Measurements from ENCODE around the gene MKLN1. TPM values are rescaled to one million over a fixed set of nuclear protein-coding genes. Genes with fewer than 3 reads are reported as not detected.

The MKLN1 gene
- total and polyA plus RNA-seq, 2 experiments from 2014 or later = 33.8 to 59.3 TPM

DNA sequence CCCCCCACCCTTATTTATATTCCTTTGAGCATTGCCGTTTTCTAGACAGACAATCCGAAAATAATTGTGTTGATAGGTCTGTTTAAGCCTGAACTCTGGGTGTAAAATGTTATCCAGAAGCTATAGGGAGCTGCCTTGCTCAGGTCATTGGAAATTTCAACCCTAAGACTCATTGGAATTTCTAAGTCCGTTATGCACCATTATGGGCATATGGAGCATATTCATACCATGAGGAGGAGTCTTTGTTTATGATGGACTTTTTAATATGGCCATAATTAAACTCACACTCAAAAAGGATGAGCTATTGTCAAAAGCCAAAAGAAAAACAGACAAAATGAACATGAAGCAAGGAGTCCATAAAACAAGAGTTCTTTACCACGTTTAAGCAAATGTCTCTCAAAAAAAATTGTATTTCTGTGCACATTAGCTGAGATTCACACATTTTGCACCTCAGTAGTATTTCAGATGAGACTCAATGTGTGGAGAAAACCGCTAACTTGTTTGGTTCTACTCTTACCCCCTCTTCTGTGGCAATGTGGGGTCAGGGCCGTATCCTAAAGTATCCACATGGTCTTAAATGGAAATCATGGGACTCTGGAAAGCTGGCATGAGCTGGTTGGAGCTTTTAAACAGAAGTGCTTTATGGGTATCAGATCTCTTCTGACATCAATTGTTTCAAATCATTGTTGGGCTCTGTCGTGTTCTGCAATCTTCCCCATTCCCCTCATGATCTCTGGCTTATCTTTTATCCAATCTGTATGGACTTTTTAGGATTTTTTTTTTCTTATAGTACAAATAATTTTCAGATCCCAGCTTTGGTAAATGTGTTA lies 168.2 kb downstream of the MKLN1 start:
- Histone ChIP-seq H3K27me3 (no peaks in the 10 kb centered on the region), H4K20me1 (ENCODE audit: insufficient read depth, poor library complexity, severe bottlenecking) (no peaks in the 10 kb centered on the region), H2AFZ (no peak overlapping the region), H3K79me2 (no peaks in the 10 kb centered on the region), H3K4me2 (no peak overlapping the region), H3K36me3 (replicated peaks; ENCODE audit: insufficient read depth, low read depth) (no peaks in the 10 kb centered on the region), H3K4me1 (ENCODE audit: insufficient read depth) (no peaks in the 10 kb centered on the region), H3K4me3 (no peak overlapping the region), H3K27ac (no peak overlapping the region), H3K9me2 (replicated peaks; ENCODE audit: insufficient read depth) (no peaks in the 10 kb centered on the region), H3K9me3 (ENCODE audit: low read depth) (no peaks in the 10 kb centered on the region)
- TF ChIP-seq EZH2 (IDR thresholded peaks at IDR 0.05; ENCODE audit: borderline replicate concordance) (no peak), CTCF (IDR thresholded peaks at IDR 0.05; ENCODE audit: poor library complexity) (no peak), EZH2phosphoT487 (IDR thresholded peaks at IDR 0.05; ENCODE audit: low read depth, severe bottlenecking, unreplicated experiment) (no peak)
- no peak for DNase-seq (ENCODE audit: low spot score)
- WGBS (ENCODE audit: low lambda C conversion rate, missing lambda C conversion rate) = 94% methylated on average over 7 of the region's 7 CpGs

DNA sequence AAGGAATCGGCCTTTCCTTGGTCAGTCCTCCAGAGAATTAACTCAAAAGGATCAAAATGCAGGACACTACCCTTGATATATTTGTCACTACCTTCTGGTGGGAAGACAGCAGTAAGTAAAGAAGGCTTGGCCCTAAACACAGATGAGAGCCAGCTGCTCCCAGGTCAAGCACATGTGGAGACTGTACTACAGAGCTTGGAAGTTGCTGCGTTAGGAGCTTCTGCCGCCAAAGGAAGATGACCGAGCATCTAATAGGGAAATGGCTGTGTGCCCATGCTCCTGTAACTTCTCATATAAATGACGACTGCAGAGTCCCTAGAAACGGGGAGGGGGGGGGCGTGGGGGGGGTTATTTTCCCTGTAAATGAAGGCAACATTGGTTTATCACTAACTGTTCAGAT lies 169.8 kb downstream of the MKLN1 start:
- no peaks in the 10 kb centered on the region for H3K9me2 ChIP-seq (replicated peaks; ENCODE audit: insufficient read depth)
- H4K20me1 ChIP-seq (ENCODE audit: insufficient read depth, poor library complexity, severe bottlenecking) = no peaks in the 10 kb centered on the region
- H3K4me3 ChIP-seq = no peak overlapping the region
- no peak overlapping the region for H3K4me2 ChIP-seq
- H3K36me3 ChIP-seq (replicated peaks; ENCODE audit: insufficient read depth, low read depth) = no peaks in the 10 kb centered on the region
- H2AFZ ChIP-seq = no peak overlapping the region
- no peaks in the 10 kb centered on the region for H3K9me3 ChIP-seq (ENCODE audit: low read depth)
- WGBS (ENCODE audit: low lambda C conversion rate, missing lambda C conversion rate) = 75% methylated on average over 7 of the region's 7 CpGs
- H3K79me2 ChIP-seq = no peaks in the 10 kb centered on the region
- TF ChIP-seq EZH2phosphoT487 (IDR thresholded peaks at IDR 0.05; ENCODE audit: low read depth, severe bottlenecking, unreplicated experiment) (no peak), EZH2 (IDR thresholded peaks at IDR 0.05; ENCODE audit: borderline replicate concordance) (no peak), CTCF (IDR thresholded peaks at IDR 0.05; ENCODE audit: poor library complexity) (no peak)
- H3K27me3 ChIP-seq = no peaks in the 10 kb centered on the region
- H3K4me1 ChIP-seq (ENCODE audit: insufficient read depth) = no peaks in the 10 kb centered on the region
- DNase-seq (ENCODE audit: low spot score) = no peak
- no peak overlapping the region for H3K27ac ChIP-seq

- Histone ChIP-seq H3K4me3 (no peak overlapping the region), H3K4me2 (no peak overlapping the region), H3K27ac (no peak overlapping the region), H3K9me2 (replicated peaks; ENCODE audit: insufficient read depth) (no peaks in the 10 kb centered on the region), H3K36me3 (replicated peaks; ENCODE audit: insufficient read depth, low read depth) (no peaks in the 10 kb centered on the region), H3K79me2 (no peaks in the 10 kb centered on the region), H3K4me1 (ENCODE audit: insufficient read depth) (peaks cover 4% of the 10 kb centered on the region), H3K9me3 (ENCODE audit: low read depth) (no peaks in the 10 kb centered on the region), H2AFZ (no peak overlapping the region), H3K27me3 (no peaks in the 10 kb centered on the region), H4K20me1 (ENCODE audit: insufficient read depth, poor library complexity, severe bottlenecking) (no peaks in the 10 kb centered on the region)
- WGBS (ENCODE audit: low lambda C conversion rate, missing lambda C conversion rate) = 91% methylated on average over 4 of the region's 4 CpGs
- no peak for DNase-seq (ENCODE audit: low spot score)
- TF ChIP-seq EZH2 (IDR thresholded peaks at IDR 0.05; ENCODE audit: borderline replicate concordance) (no peak), EZH2phosphoT487 (IDR thresholded peaks at IDR 0.05; ENCODE audit: low read depth, severe bottlenecking, unreplicated experiment) (no peak), CTCF (IDR thresholded peaks at IDR 0.05; ENCODE audit: poor library complexity) (no peak)
Observed at GRCh38 chr7:131498237-131498885, 170.7 kb downstream of the MKLN1 start.
